ENCODE data around the gene CLASRP.
A peak's percentile ranks its signal among the peaks of the same experiment; 100 is the strongest.
"Not testable (repeated sequence)": the region's sequence is repeated elsewhere in the genome, so short reads cannot be mapped to it uniquely, and the experiment has no call there.

The CLASRP gene

DNA sequence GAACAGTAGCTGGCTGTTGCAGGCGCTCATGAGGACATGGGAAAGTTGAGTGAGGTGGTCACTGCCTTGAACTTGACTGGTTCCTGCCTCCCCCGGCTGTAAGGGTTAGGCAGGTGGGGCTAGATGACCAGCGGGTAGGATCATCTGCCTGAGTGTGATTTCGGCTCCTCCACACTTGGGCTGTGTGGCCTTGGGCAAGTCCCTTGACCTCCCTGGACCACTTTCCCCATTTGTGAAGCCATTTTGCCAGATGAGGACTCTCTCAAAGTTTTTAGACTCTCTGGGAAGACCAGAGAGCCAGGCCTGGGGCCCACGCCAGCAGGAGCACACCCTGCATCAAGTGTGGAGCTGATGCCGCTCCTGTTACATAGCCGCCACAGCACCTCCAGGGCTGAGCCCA, 63.6 kb downstream of the CLASRP start:
- no peak for DNase-seq (ENCODE audit: low spot score)
- H3K4me1 Mint-ChIP-seq (ENCODE audit: low read depth): peaks cover 22% of the 10 kb centered on the region

DNA sequence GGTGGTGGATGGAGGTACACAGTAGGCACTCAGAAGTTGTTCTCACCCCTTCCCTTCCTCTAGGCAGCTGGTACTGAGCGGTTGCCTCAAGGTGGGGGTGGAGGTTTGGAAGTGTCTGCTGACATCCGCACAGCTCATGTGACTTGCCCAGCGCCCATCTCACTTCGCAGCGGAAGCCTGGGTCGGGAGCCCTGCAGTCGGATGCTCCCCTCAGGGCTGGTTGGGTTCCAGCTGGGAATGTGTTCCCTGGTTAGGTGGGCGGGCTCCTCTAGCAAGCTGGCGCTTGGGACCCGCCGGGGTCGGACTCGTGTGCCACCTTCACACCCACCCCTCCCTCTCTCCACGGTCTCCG, 64.3 kb downstream of the CLASRP start:
- no peak for DNase-seq (ENCODE audit: low spot score)
- Mint-ChIP-seq H3K4me1 (ENCODE audit: low read depth) (peaks cover 22% of the 10 kb centered on the region), H3K9me3 (no peaks in the 10 kb centered on the region), H3K27ac (peak overlapping the region; percentile 26), H3K36me3 (ENCODE audit: low read depth) (no peaks in the 10 kb centered on the region), H3K4me3 (no peak overlapping the region), H3K27me3 (ENCODE audit: low read depth) (no peaks in the 10 kb centered on the region)

More for the DNA sequence above, 63.6 kb downstream of the CLASRP start:
- Mint-ChIP-seq H3K36me3 (ENCODE audit: low read depth) (no peaks in the 10 kb centered on the region), H3K27me3 (ENCODE audit: low read depth) (no peaks in the 10 kb centered on the region), H3K4me3 (no peak overlapping the region), H3K9me3 (no peaks in the 10 kb centered on the region), H3K27ac (no peak overlapping the region)

DNA sequence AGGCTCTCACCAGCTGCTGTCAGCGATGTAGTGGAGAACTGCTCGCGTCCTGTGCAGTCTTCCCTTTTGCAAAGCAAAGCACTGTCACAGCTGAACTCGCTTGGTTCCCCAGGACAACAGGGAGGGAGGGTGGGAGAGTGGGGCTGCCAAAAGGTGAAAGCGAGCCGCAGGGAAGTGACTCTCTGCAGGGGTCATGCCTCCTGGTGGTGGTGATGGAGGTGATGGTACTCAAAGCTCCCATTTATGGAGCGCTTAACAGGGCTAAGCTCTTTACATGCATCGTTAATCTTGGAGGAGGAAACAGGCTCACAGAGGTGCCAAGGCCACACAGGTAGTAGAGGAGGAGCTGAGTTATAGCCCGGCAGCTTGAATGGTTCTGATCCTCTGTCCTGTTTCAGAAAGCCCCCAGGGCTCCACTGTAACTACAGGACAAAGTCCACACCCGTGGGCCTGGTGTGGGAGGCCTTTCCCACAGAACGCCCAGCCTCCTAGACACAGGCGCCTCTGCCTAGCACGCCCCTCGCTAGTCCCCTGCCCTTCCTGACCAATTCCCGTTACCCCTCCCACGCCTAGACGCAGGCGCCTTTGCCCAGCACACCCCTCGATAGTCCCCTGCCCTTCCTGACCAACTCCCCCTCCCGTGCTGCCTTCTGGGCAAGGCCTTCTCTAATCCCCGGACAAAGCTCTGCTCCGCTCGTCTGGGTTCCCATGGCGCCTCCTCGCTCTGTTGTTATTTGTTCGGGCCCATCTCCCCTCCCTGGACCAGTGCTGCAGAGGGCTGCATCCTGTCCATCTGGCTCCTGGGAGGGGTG, 64.9 kb downstream of the CLASRP start:
- no peak overlapping the region for H3K27ac Mint-ChIP-seq
- no peak for DNase-seq (ENCODE audit: low spot score)
- no peaks in the 10 kb centered on the region for H3K27me3 Mint-ChIP-seq (ENCODE audit: low read depth)
- no peaks in the 10 kb centered on the region for H3K9me3 Mint-ChIP-seq
- H3K36me3 Mint-ChIP-seq (ENCODE audit: low read depth): no peaks in the 10 kb centered on the region
- peaks cover 22% of the 10 kb centered on the region for H3K4me1 Mint-ChIP-seq (ENCODE audit: low read depth)
- no peak overlapping the region for H3K4me3 Mint-ChIP-seq

DNA sequence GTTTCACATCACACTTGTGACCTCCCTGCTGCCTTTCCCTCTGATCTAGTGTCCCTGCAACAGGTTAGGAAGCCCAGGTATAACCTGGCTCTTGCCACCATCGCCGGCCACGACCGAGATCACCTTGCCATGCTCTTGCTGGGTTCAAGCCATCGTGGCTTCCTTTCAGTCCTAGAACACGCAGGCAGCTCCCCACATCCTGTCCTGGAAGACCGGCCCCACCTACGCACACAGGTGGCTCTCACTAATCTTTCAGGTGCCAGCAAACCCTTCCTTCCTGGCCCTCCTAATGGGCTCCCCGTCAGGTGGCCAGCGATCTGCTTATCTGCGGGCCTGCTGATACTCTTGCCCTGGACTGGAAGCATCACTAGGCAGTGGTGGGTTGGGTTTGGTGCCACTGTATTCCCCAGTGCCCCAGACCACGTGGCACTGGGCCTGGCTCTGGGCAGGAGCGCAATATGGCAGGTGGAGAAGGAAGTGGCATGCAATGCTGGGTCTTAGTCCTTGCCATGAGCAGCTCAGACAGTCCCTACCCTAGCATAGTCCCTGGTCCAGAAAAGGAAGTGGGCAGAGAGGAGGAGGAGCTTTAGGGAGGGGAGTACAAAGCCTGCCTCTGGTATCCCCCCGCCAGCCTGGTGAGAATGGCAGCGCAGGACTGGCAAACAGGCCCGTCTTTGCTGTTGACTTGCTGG, 66.0 kb downstream of the CLASRP start:
- Mint-ChIP-seq H3K27me3 (ENCODE audit: low read depth) (no peaks in the 10 kb centered on the region), H3K36me3 (ENCODE audit: low read depth) (peaks cover 1% of the 10 kb centered on the region), H3K4me1 (ENCODE audit: low read depth) (peaks cover 17% of the 10 kb centered on the region), H3K4me3 (peak overlapping the region; percentile 1), H3K27ac (peak overlapping the region; percentile 21), H3K9me3 (no peaks in the 10 kb centered on the region)
- DNase-seq (ENCODE audit: low spot score): no peak

GRCh38 chr19:45106363-45106762, 67.5 kb downstream of the CLASRP start:
- not testable (repeated sequence) for H3K4me3 Mint-ChIP-seq; H3K27me3 Mint-ChIP-seq (ENCODE audit: low read depth); H3K36me3 Mint-ChIP-seq (ENCODE audit: low read depth); DNase-seq (ENCODE audit: low spot score); H3K27ac Mint-ChIP-seq; H3K9me3 Mint-ChIP-seq
- peaks cover 17% of the 10 kb centered on the region for H3K4me1 Mint-ChIP-seq (ENCODE audit: low read depth)

DNA sequence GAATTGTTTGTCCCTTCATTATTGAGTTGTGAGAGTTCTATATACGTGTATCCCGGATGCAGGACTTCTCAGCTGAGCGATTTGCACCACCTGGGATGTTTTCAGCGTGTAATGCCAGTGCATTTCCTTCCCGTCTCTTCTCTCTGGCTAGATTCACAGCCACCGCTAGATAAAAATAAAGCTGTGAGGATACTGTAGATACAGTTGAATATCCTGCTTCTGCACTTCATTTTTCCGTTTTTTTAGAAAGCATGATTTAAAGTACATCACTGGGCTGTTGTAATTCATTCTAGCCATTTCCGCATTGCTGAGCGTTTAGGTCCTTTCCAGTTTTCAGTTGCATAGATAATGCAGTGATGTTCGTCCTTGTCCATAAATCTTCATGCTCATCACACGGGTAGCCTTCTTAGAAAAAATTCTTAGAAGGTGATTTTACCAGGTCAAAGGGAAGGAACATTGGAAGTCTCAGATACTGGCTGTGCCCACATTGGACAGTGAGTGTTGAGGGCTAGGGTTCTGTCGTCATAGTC, 68.8 kb downstream of the CLASRP start:
- DNase-seq (ENCODE audit: low spot score): no peak
- H3K9me3 Mint-ChIP-seq: no peaks in the 10 kb centered on the region
- no peaks in the 10 kb centered on the region for H3K27me3 Mint-ChIP-seq (ENCODE audit: low read depth)
- H3K4me1 Mint-ChIP-seq (ENCODE audit: low read depth): peaks cover 17% of the 10 kb centered on the region
- H3K27ac Mint-ChIP-seq: no peak overlapping the region
- H3K36me3 Mint-ChIP-seq (ENCODE audit: low read depth): peaks cover 1% of the 10 kb centered on the region
- no peak overlapping the region for H3K4me3 Mint-ChIP-seq

GRCh38 chr19:45110851-45111266, 72.0 kb downstream of the CLASRP start:
- H3K4me3 Mint-ChIP-seq: no peak overlapping the region
- DNase-seq (ENCODE audit: low spot score): no peak

GRCh38 chr19:45112111-45112827, 73.4 kb downstream of the CLASRP start:
- Mint-ChIP-seq H3K4me3 (no peak overlapping the region), H3K9me3 (no peaks in the 10 kb centered on the region), H3K27ac (no peak overlapping the region), H3K36me3 (ENCODE audit: low read depth) (peaks cover 1% of the 10 kb centered on the region), H3K27me3 (ENCODE audit: low read depth) (no peaks in the 10 kb centered on the region), H3K4me1 (ENCODE audit: low read depth) (peaks cover 20% of the 10 kb centered on the region)
- DNase-seq (ENCODE audit: low spot score): no peak

More at GRCh38 chr19:45110851-45111266, 72.0 kb downstream of the CLASRP start:
- peaks cover 1% of the 10 kb centered on the region for H3K36me3 Mint-ChIP-seq (ENCODE audit: low read depth)
- H3K27me3 Mint-ChIP-seq (ENCODE audit: low read depth): no peaks in the 10 kb centered on the region
- peaks cover 8% of the 10 kb centered on the region for H3K4me1 Mint-ChIP-seq (ENCODE audit: low read depth)
- H3K27ac Mint-ChIP-seq: no peak overlapping the region
- H3K9me3 Mint-ChIP-seq: no peaks in the 10 kb centered on the region

GRCh38 chr19:45113628-45114027, 74.8 kb downstream of the CLASRP start:
- peaks cover 31% of the 10 kb centered on the region for H3K4me1 Mint-ChIP-seq (ENCODE audit: low read depth)
- no peak for DNase-seq (ENCODE audit: low spot score)
- H3K9me3 Mint-ChIP-seq: no peaks in the 10 kb centered on the region
- H3K27ac Mint-ChIP-seq: no peak overlapping the region
- peaks cover 1% of the 10 kb centered on the region for H3K36me3 Mint-ChIP-seq (ENCODE audit: low read depth)
- H3K27me3 Mint-ChIP-seq (ENCODE audit: low read depth): no peaks in the 10 kb centered on the region
- H3K4me3 Mint-ChIP-seq: no peak overlapping the region

DNA sequence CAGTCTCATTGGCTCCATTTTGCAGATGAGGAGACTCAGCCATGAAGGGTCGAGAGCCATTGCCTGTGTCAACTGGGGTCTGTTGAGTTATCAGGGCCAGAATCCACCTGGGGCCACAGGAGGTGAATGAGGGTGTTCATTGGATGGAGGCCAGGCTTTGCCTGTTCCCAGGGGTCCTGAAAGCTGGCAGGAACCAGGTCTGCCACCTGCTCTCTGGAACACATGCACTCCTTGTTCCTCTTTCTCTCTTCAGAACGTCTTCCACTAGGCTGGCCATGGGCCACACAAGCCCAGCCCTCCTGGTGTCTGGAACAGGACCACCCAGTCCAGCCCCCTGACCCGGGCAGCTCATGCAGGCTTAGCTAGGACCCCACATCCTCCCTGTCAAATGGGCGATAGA, 75.3 kb downstream of the CLASRP start:
- no peak overlapping the region for H3K27ac Mint-ChIP-seq
- DNase-seq (ENCODE audit: low spot score): no peak
- no peaks in the 10 kb centered on the region for H3K27me3 Mint-ChIP-seq (ENCODE audit: low read depth)
- no peak overlapping the region for H3K4me3 Mint-ChIP-seq
- H3K36me3 Mint-ChIP-seq (ENCODE audit: low read depth): peaks cover 1% of the 10 kb centered on the region
- H3K9me3 Mint-ChIP-seq: no peaks in the 10 kb centered on the region
- peaks cover 34% of the 10 kb centered on the region for H3K4me1 Mint-ChIP-seq (ENCODE audit: low read depth)

DNA sequence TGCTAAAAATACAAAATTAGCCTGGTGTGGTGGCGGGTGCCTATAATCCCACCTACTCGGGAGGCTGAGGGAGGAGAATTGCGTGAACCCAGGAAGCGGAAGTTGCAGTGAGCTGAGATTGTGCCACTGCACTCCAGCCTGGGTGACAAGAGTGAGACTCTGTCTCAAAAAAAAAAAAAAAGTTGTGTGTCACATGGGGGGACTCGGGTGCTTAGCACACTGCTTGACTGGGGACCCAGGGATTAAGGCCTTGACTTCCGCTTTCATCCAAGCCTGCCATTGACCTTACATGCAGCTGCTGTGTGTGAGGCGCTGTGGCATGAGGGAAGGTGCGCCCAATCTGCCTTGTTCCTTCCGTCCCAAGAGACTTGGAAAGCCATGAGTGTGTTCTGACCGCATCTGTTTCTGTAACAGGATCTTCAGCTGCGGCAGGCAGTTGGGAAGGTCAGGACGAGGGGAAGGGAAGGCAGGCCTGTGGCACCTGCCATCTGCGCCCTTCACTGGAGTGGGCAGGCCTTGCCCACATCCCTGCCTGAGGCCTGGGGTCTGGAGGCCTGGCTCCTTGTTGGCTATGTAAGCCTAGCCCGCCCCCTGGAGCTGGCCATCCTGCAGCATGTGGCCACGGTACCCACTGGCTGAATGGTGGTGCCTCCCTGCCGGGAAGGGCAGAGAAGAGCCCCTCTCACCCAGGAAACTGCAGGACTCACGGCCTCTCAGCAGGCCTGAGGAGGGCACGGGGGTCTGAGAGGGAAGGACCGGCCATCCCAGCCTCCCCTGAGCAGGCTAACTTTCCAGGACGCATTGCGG, 77.2 kb downstream of the CLASRP start:
- H3K4me3 Mint-ChIP-seq: peak overlapping the region; percentile 37
- H3K27ac Mint-ChIP-seq: no peak overlapping the region
- no peaks in the 10 kb centered on the region for H3K36me3 Mint-ChIP-seq (ENCODE audit: low read depth)
- H3K9me3 Mint-ChIP-seq: no peaks in the 10 kb centered on the region
- H3K27me3 Mint-ChIP-seq (ENCODE audit: low read depth): no peaks in the 10 kb centered on the region
- peaks cover 40% of the 10 kb centered on the region for H3K4me1 Mint-ChIP-seq (ENCODE audit: low read depth)
- no peak for DNase-seq (ENCODE audit: low spot score)

DNA sequence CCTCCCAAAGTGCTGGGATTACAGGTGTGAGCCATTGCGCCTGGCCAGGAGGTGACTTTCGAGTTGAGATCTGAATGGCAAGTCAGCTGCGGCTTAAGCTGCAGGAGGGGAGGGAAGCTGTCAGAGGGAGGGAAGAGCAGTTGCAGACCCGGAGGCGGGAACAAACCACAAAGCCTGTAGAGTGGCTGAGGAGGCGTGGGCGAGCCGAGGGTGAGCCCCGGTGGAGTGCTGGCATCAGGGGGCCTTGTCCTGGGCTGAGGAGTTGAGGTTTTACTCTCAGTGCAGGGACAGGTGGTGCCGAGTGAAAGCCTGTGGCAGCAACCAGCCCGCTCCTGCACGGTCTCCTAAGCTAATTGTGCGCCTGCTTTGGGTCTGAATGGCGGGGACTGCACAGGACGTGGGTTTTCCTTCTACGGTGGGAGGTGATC, 78.3 kb downstream of the CLASRP start:
- Mint-ChIP-seq H3K4me1 (ENCODE audit: low read depth) (peaks cover 47% of the 10 kb centered on the region), H3K4me3 (peak overlapping the region; percentile 37), H3K36me3 (ENCODE audit: low read depth) (no peaks in the 10 kb centered on the region), H3K27ac (peak overlapping the region; percentile 78), H3K9me3 (no peaks in the 10 kb centered on the region), H3K27me3 (ENCODE audit: low read depth) (no peaks in the 10 kb centered on the region)
- DNase-seq (ENCODE audit: low spot score): peak; percentile 78

GRCh38 chr19:45117671-45118070, 78.8 kb downstream of the CLASRP start:
- Mint-ChIP-seq H3K27ac (no peak overlapping the region), H3K4me3 (no peak overlapping the region)

More at GRCh38 chr19:45117671-45118070, 78.8 kb downstream of the CLASRP start:
- no peaks in the 10 kb centered on the region for H3K36me3 Mint-ChIP-seq (ENCODE audit: low read depth)
- no peaks in the 10 kb centered on the region for H3K9me3 Mint-ChIP-seq
- no peak for DNase-seq (ENCODE audit: low spot score)
- peaks cover 47% of the 10 kb centered on the region for H3K4me1 Mint-ChIP-seq (ENCODE audit: low read depth)
- no peaks in the 10 kb centered on the region for H3K27me3 Mint-ChIP-seq (ENCODE audit: low read depth)
